GM21528 (cell line): ENCODE data around the gene NES.

Experiments used
- ATAC-seq: cut with Tn5 transposase; IDR thresholded peaks from one replicate; pipeline ENCODE4 v1.9.1; 2021; ENCODE audit warnings: mild to moderate bottlenecking, moderate library complexity; ENCODE audit not compliant: unreplicated experiment, low FRiP score

The NES gene

DNA sequence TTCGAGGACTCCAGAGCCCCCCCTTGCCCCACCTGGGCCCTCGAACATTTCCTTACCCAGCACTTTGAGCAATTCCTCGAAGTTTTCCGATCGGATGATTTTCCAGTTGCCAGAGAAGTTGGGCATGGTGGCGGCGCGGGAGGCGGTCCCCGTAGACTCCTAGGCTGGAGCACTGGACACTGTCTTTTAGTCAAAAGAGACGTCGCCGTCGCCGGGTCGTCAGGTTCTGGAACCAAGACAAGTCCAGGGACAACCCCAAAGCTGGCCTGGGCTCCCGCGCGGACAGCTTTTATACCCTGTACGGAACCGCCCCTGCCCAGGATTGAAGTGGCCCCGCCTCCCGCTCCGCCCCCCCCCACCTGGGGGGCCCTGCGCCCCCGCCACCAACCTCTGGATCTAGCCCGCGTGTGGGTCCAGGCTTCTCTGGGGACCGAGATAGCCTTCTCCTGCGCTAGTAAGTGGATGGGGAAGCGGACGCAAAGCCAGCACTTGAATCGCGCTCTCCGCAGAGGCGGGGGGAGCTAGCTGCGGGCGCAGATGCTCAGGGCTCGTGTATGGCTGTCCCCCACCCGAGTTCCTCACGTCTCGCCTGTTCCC, 28.2 kb upstream of the NES start, which contains the start of gene CRABP2:
TSS of gene CRABP2 (minus strand) at position 263 of the 597 bp plus-strand sequence. CDS start at position 126, 137 bp downstream.
- ATAC-seq: no peak

DNA sequence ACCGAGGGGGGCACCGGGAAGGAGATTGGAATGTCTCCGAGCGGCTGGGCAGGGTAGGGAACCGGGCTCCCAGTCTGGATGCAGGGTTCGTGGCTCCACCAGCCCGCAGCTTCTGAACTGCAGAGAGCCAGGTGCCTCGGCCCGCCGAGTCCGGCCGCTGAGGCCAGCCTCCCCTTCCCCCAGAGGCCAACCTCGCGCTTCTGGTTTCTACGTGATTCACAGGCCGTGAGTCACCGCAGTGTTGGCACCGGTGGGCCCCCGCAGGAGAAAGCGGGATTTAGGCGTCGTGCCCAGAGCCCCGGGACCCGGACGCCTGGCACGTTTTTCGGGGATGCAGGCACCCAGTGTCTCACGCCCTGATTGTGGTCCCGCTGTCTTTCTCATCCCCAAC, 27.7 kb upstream of the NES start:
- no peak for ATAC-seq

DNA sequence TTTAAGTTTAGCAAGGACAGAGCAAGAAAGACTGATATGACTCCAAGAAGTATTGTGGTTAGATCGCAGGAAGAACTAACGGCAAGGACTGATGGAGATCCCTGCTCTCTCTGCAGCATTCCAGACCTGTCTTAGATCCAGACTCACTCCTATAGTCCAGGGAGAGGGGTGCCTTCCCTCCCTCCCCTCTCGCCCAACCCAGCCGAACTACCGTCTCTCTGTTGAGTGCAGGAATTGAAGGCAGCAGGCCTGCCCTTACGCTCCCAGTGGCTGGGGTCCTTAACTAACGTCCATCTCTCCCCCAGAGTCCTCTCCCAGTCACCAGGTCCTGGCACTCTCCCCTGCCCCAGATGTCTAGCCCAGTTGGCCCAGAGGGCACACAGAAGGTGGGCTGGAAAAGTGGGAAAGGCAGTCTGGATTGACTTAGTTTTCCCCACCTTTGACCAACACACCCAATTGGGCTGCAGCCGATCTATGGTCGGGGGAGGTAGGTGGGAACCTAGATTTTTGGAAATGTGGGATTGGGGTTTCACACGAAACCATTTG, 27.0 kb upstream of the NES start:
- no peak for ATAC-seq

DNA sequence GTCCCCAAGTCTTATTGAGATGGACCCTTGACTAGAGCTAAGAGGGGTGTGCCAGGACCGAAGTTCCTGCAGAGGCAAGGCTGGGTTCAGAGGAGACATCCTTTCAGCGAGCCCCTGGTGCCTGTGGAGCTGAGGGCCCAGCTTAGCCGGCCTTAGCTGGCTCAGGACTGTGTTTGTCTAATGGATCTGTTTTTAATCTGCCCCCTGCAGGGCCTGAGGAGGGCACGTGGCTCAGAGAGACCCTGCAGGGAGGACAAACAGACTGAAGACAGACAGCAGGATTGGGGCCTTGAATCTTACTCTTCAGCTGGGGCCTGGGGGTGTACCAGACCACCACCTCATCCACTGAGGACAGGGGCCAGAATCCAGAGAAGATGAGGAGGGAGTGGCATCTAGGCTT, 26.5 kb upstream of the NES start:
- no peak for ATAC-seq

DNA sequence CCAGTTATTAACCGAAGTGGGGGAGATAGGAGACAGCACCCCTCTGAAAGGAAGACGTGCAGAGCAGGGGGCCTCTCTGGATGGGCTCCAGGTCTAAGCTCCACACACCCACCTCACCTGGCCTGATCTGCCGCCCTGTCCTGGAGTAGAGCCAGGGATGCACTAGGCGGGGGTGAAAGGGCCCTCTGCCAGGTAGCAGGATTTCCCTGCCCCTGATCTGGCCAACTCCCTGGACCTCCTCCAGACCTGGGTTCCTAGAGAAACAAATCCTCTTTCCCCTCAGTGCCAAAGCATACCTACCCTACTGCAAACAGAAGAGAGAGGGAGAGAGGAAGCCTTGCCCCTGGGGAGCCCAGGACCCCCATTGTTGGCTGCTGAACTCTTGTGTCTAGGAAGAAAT, 26.1 kb upstream of the NES start:
- ATAC-seq: no peak

DNA sequence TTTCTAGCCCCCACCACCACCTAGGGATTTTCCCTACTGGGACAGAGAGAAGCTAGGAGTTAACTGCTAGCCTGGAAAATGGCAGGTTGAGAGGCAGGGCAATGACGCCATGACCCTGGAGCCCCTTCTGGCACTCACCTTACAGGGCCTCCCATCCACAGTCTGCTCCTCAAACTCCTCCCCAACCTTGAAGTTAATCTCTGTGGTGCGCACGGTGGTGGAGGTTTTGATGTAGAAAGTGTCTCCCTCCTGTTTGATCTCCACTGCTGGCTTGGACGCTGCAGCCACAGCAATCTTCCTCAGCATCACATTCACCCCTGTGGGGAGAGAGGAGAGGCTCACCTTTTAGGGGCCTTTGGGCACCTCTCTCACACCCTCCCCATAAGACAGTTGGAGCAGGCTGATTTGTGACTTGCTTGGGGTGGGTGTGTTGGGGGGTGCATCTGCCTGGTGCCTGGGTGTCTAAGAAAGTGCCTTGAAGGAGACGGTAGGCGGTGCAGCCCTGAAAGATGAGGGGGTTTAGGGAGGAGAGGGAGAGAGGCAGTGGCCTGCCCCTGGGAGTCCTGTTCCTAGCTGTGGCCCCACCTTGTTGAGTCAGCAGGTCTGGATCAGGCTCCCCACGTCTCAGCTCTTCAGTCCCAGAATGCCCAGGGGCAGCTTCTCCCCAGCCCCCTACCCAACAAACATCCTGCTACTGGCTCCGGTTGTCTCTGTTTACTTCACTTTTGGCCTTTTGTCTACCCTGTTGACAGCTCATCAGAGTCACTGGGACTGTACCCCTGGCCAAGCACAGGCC, 23.7 kb upstream of the NES start:
- no peak for ATAC-seq

DNA sequence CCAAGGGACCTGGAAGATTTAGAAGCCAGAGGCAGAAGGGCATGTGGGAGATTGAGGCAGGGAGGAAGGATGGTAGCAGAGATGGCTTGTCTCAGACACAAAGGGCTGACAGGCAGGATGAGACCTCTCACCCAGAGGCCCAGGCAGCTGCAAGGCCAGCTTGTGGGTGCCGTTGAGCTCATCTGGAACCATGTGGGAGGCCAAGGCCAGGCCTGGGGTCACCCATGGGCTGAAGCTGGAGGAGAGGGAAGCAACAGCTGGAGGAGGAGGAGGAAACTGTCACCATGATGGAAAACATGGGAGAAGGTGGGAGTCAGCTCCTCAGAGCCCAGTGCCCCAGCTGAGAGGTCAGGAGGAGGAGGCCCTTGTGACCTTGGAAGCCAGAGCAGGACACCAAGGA, 21.8 kb upstream of the NES start:
- no peak for ATAC-seq

DNA sequence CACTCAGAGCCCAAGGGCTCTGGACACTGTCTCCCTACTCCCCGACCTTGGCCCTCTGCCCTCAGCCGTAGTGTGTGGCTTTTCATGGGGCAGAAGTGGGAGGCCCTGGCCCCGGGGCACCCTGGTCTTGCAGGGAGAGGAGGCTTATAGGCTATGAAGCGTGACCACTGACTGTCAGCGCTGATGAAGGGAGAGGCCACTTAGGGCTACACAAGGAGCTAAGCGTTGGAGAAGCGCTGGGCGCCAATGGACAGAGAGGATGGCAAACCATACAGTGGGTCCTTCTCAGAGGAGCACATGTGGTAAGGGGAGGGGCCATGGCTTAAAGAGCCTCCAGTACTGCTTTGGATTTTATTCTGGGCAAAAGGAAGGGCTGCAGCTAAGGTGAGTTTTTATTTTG, 20.3 kb upstream of the NES start:
- ATAC-seq: no peak

DNA sequence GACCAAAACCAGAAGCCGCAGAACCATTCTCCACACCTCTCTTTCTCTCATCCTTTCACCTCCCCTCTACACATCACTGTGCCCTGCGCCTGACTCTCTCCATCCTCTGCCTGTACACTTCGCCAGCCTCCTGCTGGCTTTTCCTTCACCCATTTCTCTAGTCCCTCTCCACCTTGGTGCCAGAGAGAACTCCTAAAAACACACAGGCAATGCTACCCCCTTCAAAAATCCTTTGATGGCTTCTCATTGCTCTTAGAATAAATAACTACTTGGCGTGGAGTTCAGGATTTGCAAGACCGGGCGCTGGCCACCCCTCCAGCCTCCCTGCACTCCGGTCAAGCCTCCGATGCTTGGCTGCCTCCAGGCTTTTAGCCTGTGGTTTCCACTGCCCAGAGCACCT, 19.5 kb upstream of the NES start:
- ATAC-seq: no peak

DNA sequence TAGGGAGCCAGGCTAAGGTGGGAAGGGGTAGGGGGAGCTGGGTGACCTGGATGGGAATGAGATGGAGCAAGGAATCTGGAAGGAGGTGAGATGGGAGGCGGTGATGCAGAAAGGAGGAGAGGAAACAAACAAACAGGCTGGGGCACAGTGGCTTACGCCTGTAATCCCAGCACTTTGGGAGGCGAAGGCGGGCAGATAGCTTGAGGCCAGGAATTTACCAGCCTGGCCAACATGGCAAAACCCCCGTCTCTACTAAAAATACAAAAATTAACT, 17.4 kb upstream of the NES start:
- no peak for ATAC-seq

DNA sequence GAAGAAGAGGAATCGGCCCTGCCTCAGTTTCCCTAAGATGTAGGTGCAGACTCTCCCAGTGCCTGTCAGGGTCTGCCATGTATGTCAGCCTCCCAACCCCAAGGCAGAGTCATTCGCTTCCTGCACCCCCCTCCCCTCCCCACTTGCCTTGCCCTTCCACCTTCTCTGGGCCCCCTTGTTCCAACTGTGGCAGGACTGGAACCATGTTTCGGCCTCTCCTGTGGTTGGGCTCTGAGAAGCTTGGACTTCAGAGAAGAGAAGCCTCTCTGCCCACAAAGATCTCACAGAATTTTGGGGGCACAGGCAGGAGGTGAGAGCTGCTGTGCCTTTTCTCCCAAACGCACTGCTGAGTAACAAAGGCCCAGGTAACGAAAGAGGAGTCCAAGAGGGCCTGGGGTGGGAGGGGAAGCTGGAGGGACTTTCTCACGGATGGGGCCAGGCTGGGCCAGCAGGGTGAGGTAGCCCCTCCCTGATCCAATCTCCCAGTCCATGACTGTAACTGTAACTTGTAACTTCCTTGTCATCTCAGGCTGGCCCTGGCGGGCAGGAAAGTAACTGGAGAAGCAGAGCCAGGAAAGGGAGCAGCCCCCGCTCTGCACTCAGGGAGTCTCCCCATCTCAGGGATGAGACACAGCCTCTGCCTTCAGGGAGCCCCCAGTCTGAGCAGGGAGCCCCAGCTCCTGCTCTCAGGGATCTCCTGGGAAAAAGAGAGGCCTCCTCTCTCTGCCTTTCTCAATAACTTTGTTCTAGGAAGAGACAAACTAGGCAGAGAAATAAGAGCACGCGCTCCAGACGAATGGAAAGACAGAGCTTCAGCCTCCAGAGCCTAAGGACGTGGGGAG, 16.9 kb upstream of the NES start:
- no peak for ATAC-seq

DNA sequence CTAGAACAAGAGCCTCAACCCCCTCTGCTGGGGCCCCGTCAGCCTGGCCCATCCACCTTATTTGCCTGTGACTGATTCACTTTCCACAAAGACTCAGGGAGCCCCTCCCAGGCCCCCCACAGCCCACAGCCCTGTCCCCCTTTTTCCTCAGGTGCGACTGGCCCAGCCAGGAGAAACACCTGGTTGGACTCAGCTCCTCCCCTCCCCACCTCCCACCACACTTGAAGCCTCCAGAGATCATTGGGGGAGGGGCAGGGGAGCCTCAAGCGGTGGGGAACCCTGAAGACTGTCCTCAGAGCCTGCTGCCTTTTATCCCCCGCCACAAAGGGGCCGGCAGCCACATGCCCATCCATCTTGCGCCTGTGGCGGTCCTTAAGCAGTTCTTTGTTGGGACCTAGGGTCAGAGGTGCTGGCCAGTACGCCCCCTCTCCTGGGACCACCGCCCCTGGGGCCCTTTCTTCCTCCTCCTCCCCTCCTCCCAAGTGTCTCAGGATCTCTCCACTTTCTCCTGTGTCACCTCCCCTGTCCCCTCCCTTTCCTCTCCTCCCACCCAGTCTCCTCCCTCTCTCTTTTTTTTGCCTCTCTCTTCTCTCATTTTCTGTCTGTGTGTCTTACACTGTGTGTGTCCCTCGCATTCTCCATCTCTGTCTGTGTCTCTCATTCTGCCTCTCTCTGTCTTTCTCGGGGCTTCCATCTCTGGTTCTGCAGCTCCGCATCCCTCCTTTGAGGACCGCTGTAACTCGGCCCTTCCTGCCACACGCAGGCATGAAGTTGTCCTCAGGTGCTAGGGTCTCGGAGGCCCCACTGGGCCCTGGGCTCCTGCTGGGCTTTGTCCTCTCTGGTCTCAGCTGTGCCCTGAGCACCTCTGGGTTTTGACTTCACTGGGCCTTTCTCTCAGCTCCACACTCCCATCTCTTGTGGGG, 16.0 kb upstream of the NES start:
- no peak for ATAC-seq

DNA sequence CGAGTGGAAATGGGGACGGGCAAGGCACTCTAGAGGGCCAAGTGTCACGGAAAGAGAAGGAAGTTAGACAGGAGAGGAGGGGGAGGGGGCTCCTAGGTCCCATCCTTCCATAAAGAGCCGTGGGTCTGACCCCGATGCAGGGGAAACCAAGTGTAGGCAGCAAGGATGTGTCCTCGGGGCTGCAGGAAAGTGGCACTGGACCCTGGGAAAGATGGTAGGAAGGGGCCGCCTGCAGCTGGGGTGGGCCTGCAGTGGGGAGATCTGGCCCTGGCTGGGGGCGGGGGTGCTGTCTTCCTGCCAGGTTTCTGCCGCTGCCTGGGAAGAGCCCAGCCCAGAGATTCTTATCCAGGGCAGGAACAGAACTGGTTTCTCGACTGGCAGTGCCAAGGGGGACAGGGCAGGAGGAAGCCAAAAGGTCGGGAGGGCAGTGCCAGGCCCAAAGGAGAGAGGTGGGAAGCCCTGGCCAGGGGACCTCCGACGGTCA, 15.3 kb upstream of the NES start:
- ATAC-seq: no peak

DNA sequence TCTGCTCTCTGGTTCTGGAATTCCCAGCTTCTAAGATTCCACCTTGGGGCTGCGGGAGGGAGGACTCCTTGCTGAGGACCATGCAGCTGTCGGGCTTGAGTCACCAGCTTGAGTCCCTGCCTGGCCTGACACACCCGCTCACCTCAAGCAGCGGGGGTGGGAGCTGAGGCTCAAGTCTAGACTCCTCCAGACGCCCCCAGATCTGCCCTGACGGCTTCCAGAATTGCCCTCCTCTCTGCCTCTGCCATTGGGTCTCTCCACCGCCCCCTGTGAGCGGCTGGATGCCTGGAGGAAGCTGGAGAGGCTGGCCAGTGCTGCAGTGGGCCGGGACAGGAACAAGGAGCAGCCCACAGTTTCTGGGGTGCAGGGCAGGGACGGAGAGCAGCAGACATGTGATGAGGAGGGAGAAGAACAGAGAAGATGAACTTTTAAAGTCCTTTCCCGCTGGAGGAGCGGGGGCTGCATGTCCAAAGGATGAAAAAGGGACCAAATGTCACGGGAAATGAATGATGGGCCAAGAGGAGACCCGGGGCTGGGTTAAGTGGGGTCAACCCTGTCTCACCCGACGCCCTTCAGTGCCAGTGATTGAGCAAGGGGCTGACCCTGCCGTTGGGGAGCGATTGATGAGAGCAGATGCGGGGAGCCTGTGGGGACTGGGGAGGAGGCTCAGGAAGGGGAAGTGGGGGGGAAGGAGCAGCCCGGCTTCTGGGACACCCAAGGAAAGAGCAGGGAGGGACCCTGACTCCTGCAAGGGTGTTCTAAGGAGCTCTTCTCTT, 14.6 kb upstream of the NES start:
- ATAC-seq: no peak

DNA sequence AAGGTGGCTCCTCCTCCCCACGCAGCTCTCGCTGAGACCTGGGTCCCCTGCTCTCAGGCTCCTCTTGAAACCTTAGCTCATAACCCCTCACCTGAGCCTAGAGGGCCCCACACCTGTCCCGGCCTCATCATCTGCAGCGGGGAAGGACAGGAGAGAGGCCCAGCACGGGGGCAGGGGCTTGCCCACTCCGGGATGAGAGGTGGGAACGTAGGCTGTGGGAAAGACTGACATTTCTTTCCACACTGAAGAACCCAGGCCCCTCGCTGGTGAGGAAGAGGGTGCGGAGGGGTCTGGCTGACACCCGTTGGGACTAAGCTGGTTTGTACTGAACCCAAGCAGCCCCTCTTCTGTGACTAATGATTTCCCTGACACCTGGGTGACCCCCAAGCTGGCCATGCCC, 14.0 kb upstream of the NES start:
- ATAC-seq: no peak

DNA sequence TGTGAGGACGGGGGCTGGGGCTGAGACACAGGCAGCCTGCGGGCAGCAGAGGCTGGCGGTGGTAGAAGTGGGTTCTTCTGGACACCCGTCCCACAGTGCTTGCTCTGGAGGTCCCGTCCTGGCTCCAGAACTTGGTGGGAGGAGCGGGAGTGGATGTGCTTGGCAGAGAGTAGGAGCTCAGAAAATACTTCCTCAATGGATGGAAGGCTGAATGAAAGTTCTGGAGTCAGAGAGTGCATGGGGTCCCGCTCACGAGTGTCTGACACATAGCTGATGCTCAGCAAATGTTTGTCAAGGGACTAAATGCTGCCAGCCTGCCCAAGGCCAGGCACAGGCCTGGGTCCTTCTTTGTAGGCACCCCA, 13.4 kb upstream of the NES start:
- no peak for ATAC-seq

DNA sequence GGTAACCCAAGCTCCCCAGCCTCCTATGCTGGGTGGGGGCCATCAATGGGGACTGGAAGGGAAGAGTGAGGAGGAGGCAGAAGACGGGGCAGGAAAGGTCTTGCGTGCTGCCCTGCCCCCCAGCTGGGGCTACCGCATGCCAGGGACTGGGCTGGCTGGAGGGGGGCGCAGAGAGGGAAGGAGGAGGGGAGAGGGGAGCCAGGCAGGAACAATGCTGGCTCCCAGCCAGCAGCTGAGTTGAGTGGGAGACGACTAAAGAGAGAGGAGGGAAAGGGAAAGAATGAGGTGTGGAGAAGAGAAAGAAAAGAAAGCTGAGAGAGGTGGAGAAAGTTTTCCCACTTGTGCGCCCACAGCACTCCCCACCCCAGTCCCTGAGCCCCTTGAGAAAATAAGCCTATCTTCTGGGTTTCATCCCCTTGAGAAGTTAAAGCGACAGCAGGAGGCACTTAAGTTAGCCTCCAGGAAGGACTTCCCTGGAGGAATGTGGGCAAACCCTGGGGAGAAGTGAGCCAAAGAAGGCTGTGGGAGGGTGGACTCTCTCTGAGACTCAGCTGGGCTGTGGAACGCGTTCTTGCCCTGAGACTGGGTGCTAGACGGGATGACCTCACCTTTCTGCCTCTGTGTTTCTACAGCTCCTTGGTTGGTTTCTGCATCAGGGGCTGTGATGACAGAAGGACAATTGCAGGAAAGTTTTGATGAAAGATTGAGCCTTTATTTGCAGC, 12.9 kb upstream of the NES start:
- no peak for ATAC-seq

DNA sequence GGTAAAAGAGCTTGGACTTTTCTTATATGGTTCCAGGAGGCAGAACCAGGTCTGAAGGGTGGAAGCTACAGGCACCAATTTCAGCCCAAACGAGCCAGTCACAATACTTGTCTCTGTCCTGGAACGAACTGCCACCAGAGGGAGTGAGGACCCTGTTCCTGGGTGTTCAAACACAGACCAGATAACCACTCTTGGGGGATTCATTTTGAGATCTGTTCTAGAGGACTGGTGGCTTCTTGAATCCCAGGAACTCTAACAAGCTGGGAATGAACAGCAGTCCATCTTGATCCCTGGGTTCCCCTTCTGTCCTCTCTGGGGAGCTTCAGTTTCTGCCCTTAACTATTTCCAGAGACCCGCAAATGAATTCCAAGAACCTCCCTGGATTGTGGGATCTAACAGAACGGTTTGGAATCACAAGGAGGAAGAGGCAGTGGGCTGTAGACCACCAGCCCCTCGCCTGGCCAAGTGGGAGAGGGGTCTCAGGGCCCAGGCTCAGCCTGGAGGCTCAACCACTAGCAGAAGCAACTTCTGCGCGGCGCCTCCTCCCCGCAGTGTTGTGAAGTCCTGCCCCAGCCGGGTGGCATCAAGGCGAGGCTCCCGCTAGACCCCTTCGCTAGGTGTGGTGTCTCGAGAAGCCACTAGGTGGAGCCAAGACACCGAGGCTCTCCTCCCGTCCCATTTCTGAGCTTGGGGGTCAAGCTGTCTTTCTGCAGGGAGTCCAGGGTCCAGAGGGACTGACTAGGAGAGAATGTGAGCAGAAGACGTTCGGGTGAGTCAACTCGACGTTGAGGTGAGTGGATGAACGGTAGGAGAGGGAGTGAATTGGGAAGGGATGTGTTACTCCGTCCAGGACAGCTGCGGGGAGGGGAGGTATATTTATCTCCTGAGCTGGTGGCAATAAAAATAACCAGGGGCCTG, 12.1 kb upstream of the NES start:
- ATAC-seq: no peak
